ENCODE data around the gene POR. TPM values are rescaled to one million over a fixed set of nuclear protein-coding genes. Genes with fewer than 3 reads are reported as not detected.

Gene POR
- total and polyA plus RNA-seq, 2 of the 13 experiments (the other 11 are each of a cell fraction or from before 2014, with no cell fraction given) = 145 to 266 TPM

DNA sequence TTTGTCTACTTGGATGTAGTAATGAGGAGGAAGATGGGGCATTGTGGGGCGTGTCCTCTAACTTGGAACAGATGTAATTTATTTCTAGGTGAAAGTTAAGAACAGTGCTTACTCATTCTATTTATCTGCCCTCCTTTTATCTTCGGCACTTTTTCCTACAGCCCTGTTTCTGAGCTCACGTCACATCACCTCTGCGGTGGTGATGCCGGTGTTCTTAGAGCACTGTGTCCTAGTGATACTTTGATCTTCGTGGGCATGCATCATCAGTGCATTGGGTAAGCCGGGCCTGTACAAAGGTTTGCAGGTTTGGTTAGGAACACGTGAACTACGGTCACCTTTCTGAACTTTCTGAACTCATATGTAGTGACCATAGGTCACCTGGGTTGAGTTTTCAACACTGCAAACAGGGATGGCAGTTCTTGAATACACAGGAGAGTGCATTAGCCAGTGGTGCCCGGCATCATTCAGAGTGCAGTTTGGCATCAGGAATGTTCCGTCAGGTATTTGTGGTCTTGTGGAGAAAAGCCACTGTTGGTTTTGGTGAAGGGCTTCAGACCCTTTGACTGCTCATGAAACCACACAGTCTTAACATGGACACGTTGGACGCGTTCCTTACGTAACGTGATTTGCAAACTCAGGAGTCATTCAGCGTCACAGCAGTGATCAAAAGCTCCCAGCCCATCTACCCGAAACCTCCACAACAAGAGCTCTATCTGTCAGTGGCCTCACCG lies 5.6 kb downstream of the POR start (continued):
- no peak for TF ChIP-seq PRMT3 (CRISPR knock-in tag; IDR thresholded peaks at IDR 0.05; ENCODE audit: borderline replicate concordance, low read depth)
- TF ChIP-seq, protein P1, sequence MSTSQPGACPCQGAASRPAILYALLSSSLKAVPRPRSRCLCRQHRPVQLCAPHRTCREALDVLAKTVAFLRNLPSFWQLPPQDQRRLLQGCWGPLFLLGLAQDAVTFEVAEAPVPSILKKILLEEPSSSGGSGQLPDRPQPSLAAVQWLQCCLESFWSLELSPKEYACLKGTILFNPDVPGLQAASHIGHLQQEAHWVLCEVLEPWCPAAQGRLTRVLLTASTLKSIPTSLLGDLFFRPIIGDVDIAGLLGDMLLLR (CRISPR knock-in tag; IDR thresholded peaks at IDR 0.05) = 0 out of 2 replicates have a peak, but pooled peaks have one; percentile 24
- no peak for TF ChIP-seq ZNF251 (CRISPR knock-in tag; IDR thresholded peaks at IDR 0.05)
- peak; percentile 91 for TF ChIP-seq TRIM24 (CRISPR knock-in tag; IDR thresholded peaks at IDR 0.05)
- TF ChIP-seq, protein P2, sequence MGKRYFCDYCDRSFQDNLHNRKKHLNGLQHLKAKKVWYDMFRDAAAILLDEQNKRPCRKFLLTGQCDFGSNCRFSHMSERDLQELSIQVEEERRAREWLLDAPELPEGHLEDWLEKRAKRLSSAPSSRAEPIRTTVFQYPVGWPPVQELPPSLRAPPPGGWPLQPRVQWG (CRISPR knock-in tag; IDR thresholded peaks at IDR 0.05; ENCODE audit: borderline replicate concordance, low read depth) = no peak
- no peak for TF ChIP-seq RBAK (CRISPR knock-in tag; IDR thresholded peaks at IDR 0.05)
- TF ChIP-seq ZNF598 (CRISPR knock-in tag; IDR thresholded peaks at IDR 0.05; ENCODE audit: borderline replicate concordance) = no peak
- peak; percentile 89 for TF ChIP-seq CEBPG (CRISPR knock-in tag; IDR thresholded peaks at IDR 0.05)
- TF ChIP-seq MED1 (CRISPR knock-in tag; IDR thresholded peaks at IDR 0.05) = peak; percentile 98
- no peak for TF ChIP-seq ARHGAP35 (CRISPR knock-in tag; IDR thresholded peaks at IDR 0.05; ENCODE audit: borderline replicate concordance)
- peak; percentile 82 for TF ChIP-seq ASH2L (IDR thresholded peaks at IDR 0.05; ENCODE audit: insufficient read length, low read depth, low read length)
- no peak for TF ChIP-seq ZNF207 (IDR thresholded peaks at IDR 0.05; ENCODE audit: borderline replicate concordance)
- TF ChIP-seq ETV5 (CRISPR knock-in tag; IDR thresholded peaks at IDR 0.05; ENCODE audit: borderline replicate concordance) = peak; percentile 78; the same call in 1 of the 2 replicates
- peak; percentile 97 for TF ChIP-seq ZMYM2 (CRISPR knock-in tag; IDR thresholded peaks at IDR 0.05)
- TF ChIP-seq, protein P3, sequence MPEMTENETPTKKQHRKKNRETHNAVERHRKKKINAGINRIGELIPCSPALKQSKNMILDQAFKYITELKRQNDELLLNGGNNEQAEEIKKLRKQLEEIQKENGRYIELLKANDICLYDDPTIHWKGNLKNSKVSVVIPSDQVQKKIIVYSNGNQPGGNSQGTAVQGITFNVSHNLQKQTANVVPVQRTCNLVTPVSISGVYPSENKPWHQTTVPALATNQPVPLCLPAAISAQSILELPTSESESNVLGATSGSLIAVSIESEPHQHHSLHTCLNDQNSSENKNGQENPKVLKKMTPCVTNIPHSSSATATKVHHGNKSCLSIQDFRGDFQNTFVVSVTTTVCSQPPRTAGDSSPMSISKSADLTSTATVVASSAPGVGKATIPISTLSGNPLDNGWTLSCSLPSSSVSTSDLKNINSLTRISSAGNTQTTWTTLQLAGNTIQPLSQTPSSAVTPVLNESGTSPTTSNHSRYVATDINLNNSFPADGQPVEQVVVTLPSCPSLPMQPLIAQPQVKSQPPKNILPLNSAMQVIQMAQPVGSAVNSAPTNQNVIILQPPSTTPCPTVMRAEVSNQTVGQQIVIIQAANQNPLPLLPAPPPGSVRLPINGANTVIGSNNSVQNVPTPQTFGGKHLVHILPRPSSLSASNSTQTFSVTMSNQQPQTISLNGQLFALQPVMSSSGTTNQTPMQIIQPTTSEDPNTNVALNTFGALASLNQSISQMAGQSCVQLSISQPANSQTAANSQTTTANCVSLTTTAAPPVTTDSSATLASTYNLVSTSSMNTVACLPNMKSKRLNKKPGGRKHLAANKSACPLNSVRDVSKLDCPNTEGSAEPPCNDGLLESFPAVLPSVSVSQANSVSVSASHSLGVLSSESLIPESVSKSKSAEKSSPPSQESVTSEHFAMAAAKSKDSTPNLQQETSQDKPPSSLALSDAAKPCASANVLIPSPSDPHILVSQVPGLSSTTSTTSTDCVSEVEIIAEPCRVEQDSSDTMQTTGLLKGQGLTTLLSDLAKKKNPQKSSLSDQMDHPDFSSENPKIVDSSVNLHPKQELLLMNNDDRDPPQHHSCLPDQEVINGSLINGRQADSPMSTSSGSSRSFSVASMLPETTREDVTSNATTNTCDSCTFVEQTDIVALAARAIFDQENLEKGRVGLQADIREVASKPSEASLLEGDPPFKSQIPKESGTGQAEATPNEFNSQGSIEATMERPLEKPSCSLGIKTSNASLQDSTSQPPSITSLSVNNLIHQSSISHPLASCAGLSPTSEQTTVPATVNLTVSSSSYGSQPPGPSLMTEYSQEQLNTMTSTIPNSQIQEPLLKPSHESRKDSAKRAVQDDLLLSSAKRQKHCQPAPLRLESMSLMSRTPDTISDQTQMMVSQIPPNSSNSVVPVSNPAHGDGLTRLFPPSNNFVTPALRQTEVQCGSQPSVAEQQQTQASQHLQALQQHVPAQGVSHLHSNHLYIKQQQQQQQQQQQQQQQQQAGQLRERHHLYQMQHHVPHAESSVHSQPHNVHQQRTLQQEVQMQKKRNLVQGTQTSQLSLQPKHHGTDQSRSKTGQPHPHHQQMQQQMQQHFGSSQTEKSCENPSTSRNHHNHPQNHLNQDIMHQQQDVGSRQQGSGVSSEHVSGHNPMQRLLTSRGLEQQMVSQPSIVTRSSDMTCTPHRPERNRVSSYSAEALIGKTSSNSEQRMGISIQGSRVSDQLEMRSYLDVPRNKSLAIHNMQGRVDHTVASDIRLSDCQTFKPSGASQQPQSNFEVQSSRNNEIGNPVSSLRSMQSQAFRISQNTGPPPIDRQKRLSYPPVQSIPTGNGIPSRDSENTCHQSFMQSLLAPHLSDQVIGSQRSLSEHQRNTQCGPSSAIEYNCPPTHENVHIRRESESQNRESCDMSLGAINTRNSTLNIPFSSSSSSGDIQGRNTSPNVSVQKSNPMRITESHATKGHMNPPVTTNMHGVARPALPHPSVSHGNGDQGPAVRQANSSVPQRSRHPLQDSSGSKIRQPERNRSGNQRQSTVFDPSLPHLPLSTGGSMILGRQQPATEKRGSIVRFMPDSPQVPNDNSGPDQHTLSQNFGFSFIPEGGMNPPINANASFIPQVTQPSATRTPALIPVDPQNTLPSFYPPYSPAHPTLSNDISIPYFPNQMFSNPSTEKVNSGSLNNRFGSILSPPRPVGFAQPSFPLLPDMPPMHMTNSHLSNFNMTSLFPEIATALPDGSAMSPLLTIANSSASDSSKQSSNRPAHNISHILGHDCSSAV (CRISPR knock-in tag; IDR thresholded peaks at IDR 0.05; ENCODE audit: borderline replicate concordance) = no peak
- TF ChIP-seq ZMYM3 (CRISPR knock-in tag; IDR thresholded peaks at IDR 0.05) = peak; percentile 79; the same call in 1 of the 2 replicates
- TF ChIP-seq, protein P4, sequence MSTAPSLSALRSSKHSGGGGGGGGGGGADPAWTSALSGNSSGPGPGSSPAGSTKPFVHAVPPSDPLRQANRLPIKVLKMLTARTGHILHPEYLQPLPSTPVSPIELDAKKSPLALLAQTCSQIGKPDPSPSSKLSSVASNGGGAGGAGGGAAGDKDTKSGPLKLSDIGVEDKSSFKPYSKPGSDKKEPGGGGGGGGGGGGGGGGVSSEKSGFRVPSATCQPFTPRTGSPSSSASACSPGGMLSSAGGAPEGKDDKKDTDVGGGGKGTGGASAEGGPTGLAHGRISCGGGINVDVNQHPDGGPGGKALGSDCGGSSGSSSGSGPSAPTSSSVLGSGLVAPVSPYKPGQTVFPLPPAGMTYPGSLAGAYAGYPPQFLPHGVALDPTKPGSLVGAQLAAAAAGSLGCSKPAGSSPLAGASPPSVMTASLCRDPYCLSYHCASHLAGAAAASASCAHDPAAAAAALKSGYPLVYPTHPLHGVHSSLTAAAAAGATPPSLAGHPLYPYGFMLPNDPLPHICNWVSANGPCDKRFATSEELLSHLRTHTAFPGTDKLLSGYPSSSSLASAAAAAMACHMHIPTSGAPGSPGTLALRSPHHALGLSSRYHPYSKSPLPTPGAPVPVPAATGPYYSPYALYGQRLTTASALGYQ (CRISPR knock-in tag; IDR thresholded peaks at IDR 0.05) = peak; percentile 97
- peak; percentile 99 for TF ChIP-seq HNF4G (IDR thresholded peaks at IDR 0.05; ENCODE audit: borderline replicate concordance, low read depth, low read length)
- peak; percentile 99 for TF ChIP-seq HNF4G (CRISPR knock-in tag; IDR thresholded peaks at IDR 0.05; ENCODE audit: borderline replicate concordance, low read depth)
